OCI-LY3 (cell line): ENCODE data around the gene SOX8.

ENCODE experiments used
- H2AFZ ChIP-seq: fragments of 200-600, 300-600 bp; shearing (Covaris generic); 2 replicates; pipeline ENCODE4 v1.6.0; 2014; ENCODE audit warnings: antibody characterized with exemption, low read depth, low read length
- H3K27ac ChIP-seq: fragments of 200-600, 300-600 bp; sonication (generic); 2 replicates; pipeline ENCODE4 v1.5.1; 2014; ENCODE audit warnings: mild to moderate bottlenecking, low read length, moderate library complexity, mixed read lengths
- H3K27me3 ChIP-seq: fragments of 200-600, 300-600 bp; sonication (generic); 2 replicates; pipeline ENCODE4 v1.6.1; 2014; ENCODE audit warnings: low read depth, low read length, mixed read lengths
- H3K36me3 ChIP-seq: fragments of 200-600, 300-600 bp; sonication (generic); replicated peaks from 2 replicates; pipeline ENCODE3; 2014; ENCODE audit warnings: low read depth, low read length, mixed read lengths
- H3K4me1 ChIP-seq: fragments of 300-600, 200-600 bp; sonication (generic); 2 replicates; pipeline ENCODE4 v1.6.1; 2014; ENCODE audit warnings: low read length, mixed read lengths
- H3K4me2 ChIP-seq: fragments of 200-600, 300-600 bp; sonication (generic); 2 replicates; pipeline ENCODE4 v1.6.1; 2014; ENCODE audit warnings: low read length, mixed read lengths
- H3K4me3 ChIP-seq: fragments of 300-600, 200-600 bp; sonication (generic); 2 replicates; pipeline ENCODE4 v1.5.1; 2014; ENCODE audit warnings: antibody characterized with exemption, mild to moderate bottlenecking, low read length, moderate library complexity
- H3K79me2 ChIP-seq: fragments of 300-600, 200-600 bp; shearing (Covaris generic); 2 replicates; pipeline ENCODE4 v1.6.1; 2014; ENCODE audit warnings: mild to moderate bottlenecking, low read length, mixed read lengths
- H3K9ac ChIP-seq: fragments of 300-600, 200-600 bp; shearing (Covaris generic); 2 replicates; pipeline ENCODE4 v1.6.0; 2014; ENCODE audit warnings: mild to moderate bottlenecking, low read length, moderate library complexity
- H3K9me3 ChIP-seq: fragments of 200-600, 300-600 bp; shearing (Covaris generic); 2 replicates; pipeline ENCODE4 v1.6.1; 2014; ENCODE audit warnings: low read length, mixed read lengths; ENCODE audit not compliant: insufficient read depth
- H4K20me1 ChIP-seq: fragments of 200-600, 300-600 bp; sonication (generic); 2 replicates; pipeline ENCODE4 v1.6.1; 2016; ENCODE audit warnings: low read length, mixed read lengths; ENCODE audit not compliant: insufficient read depth
- EZH2phosphoT487 ChIP-seq: fragments of 200-600 bp; shearing (Covaris generic); IDR thresholded peaks from 2 replicates; pipeline ENCODE4 v1.6.1; 2018; ENCODE audit warnings: antibody characterized with exemption, mixed run types, low read depth
- TF ChIP-seq, protein P1 (sequence below): fragments of 200-600, 300-600 bp; sonication (generic); IDR thresholded peaks from 2 replicates; pipeline ENCODE4 v1.5.1; 2014; ENCODE audit warnings: antibody characterized with exemption, low read length, low read depth

The SOX8 gene

DNA sequence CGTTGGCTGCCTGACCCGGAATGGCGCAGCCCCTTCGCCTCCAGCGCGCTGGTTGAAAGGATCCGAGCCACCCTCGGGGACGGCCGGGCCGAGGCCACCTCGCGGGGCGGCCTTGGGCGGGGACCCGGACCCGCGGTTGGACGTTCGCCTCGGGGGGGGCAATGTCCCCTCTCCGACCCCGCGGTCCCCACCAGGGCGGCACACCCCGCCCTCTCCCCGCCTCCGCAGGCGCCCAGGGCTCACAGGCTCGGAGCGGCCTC, 1.0 kb upstream of the SOX8 start:
- no peak for TF ChIP-seq EZH2phosphoT487
- TF ChIP-seq, protein P1, sequence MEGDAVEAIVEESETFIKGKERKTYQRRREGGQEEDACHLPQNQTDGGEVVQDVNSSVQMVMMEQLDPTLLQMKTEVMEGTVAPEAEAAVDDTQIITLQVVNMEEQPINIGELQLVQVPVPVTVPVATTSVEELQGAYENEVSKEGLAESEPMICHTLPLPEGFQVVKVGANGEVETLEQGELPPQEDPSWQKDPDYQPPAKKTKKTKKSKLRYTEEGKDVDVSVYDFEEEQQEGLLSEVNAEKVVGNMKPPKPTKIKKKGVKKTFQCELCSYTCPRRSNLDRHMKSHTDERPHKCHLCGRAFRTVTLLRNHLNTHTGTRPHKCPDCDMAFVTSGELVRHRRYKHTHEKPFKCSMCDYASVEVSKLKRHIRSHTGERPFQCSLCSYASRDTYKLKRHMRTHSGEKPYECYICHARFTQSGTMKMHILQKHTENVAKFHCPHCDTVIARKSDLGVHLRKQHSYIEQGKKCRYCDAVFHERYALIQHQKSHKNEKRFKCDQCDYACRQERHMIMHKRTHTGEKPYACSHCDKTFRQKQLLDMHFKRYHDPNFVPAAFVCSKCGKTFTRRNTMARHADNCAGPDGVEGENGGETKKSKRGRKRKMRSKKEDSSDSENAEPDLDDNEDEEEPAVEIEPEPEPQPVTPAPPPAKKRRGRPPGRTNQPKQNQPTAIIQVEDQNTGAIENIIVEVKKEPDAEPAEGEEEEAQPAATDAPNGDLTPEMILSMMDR, result no peak
- Histone ChIP-seq H3K4me2 (no peak overlapping the region), H2AFZ (no peak overlapping the region), H3K27ac (no peak overlapping the region), H3K27me3 (no peaks in the 10 kb centered on the region), H3K9ac (no peak overlapping the region), H3K4me3 (no peak overlapping the region), H4K20me1 (no peaks in the 10 kb centered on the region), H3K36me3 (no peaks in the 10 kb centered on the region), H3K4me1 (no peaks in the 10 kb centered on the region), H3K79me2 (no peaks in the 10 kb centered on the region), H3K9me3 (no peaks in the 10 kb centered on the region)

DNA sequence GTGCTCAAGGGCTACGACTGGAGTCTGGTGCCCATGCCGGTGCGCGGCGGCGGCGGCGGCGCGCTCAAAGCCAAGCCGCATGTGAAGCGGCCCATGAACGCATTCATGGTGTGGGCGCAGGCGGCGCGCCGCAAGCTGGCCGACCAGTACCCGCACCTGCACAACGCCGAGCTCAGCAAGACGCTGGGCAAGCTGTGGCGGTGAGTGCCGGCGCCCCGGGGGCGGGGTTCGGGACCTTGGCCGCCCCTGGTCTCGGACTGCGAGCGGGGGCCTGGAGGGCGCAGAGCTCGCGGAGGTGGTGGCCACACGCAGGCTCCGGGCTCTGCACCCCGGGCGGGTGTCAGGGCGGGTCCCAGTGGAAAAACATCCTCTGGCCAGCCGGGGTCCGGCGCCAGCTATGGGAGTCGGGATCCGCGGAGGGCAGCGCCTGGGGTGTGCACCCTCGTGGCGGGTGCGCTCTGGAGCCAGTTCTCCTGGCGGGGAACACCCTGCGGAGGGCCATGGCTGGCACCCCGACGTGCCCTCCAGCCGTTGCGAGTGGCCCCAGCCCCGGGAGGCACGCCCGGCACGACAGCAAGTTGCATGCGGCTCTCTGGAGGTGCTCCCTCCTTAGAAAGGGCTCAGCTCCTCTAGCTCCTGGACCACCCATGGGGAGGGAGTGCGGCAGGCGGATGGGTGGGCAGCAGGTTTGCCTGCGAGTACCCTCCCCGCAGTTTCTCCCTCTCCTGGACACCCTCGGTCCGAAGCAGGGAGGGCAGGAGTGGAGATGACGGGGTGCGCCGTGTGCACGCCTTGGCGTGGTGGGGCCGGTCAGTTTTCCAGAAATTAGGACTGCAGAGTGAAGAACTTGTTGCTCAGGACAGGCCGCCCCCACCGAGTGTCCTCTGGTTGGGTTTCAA, 824 bp downstream of the SOX8 start:
- Histone ChIP-seq H3K27ac (no peak overlapping the region), H3K36me3 (no peaks in the 10 kb centered on the region), H2AFZ (no peak overlapping the region), H3K4me2 (no peak overlapping the region), H3K9me3 (no peaks in the 10 kb centered on the region), H3K4me1 (no peaks in the 10 kb centered on the region), H4K20me1 (no peaks in the 10 kb centered on the region), H3K9ac (no peak overlapping the region), H3K79me2 (no peaks in the 10 kb centered on the region), H3K4me3 (no peak overlapping the region), H3K27me3 (no peaks in the 10 kb centered on the region)
- TF ChIP-seq, protein P1, result no peak
- no peak for TF ChIP-seq EZH2phosphoT487

DNA sequence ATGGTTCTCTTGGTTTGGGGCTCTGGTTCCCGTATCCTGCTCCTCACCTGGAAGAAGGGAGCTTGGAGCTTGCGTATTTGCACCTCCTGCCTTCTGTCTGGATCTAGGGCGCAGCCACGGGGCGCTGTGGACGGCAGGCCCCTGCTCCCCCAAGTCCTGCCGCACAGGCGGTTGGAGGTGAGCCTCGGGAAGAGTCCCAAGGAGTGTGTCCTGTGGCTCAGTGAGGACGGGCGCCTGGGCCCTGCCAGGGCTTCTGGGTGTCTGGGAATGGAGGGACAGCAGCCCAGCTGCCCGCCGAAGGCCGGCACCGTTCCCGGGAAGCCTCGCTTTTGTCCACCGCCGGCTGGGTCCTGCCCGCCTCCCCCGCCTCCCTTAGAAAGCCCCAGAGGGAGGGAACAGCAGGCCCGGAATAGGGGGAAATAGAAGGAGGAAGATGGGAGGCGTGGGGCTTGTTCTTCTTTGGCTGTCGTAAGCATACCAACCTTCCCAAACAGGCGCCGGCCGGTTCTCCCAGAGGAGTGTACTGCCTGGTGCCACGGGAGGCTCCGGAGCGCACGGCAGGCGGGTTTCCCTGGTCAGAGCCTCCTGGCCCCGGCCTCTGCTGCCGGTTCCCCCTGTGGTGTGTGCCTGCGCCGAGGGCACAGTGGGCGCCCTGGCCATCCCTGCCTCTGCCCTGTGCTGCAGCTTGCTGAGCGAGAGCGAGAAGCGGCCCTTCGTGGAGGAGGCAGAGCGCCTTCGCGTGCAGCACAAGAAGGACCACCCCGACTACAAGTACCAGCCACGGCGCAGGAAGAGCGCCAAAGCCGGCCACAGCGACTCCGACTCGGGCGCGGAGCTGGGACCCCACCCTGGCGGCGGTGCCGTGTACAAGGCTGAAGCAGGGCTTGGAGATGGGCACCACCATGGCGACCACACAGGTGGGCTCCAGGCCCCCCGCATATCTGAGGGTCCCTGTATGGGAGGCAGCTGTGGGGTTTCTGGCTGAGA, 1.8 kb downstream of the SOX8 start:
- no peak overlapping the region for H2AFZ ChIP-seq
- H3K9me3 ChIP-seq, result no peaks in the 10 kb centered on the region
- H3K9ac ChIP-seq, result no peak overlapping the region
- no peak overlapping the region for H3K4me2 ChIP-seq
- no peaks in the 10 kb centered on the region for H4K20me1 ChIP-seq
- no peak overlapping the region for H3K27ac ChIP-seq
- no peaks in the 10 kb centered on the region for H3K36me3 ChIP-seq
- H3K79me2 ChIP-seq, result no peaks in the 10 kb centered on the region
- TF ChIP-seq EZH2phosphoT487, result no peak
- TF ChIP-seq, protein P1, result no peak
- H3K27me3 ChIP-seq, result no peaks in the 10 kb centered on the region
- H3K4me3 ChIP-seq, result no peak overlapping the region
- H3K4me1 ChIP-seq, result no peaks in the 10 kb centered on the region

DNA sequence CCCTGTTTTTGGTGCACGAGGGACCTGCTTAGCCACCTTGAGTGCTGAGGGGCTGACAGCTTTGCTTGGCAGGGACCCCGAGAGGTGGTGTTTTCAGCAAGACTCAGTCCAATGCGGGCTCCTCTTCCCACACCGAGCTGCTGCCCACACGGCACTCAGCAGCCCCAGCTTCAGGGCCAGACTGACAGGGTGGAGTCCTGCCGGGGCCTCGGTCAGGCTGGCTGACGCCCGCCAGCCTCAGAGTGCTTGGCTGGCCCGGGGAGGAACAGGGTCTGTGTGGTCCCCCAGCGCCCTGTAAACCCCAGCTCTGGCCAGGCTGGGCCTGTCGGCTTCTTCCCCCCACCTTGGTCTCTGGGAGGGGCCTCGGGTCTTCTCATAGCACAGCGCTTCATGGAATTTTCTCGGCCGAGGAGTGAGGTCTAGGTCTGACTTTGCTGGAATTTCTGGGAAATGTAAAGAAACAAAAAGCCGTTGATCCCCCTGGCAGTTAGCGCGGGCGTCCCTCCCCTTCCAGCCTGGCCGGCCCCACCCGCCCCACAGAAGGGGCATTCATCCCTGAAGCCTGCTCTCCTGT, 2.6 kb downstream of the SOX8 start:
- TF ChIP-seq, protein P1, result no peak
- no peak for TF ChIP-seq EZH2phosphoT487
- no peaks in the 10 kb centered on the region for H3K36me3 ChIP-seq
- H4K20me1 ChIP-seq, result no peaks in the 10 kb centered on the region
- no peaks in the 10 kb centered on the region for H3K27me3 ChIP-seq
- no peak overlapping the region for H3K9ac ChIP-seq
- H3K9me3 ChIP-seq, result no peaks in the 10 kb centered on the region
- no peaks in the 10 kb centered on the region for H3K4me1 ChIP-seq
- H3K79me2 ChIP-seq, result no peaks in the 10 kb centered on the region
- no peak overlapping the region for H3K27ac ChIP-seq
- H3K4me2 ChIP-seq, result no peak overlapping the region
- H2AFZ ChIP-seq, result no peak overlapping the region
- no peak overlapping the region for H3K4me3 ChIP-seq
